GM18526 (cell line): Measurements from ENCODE around the gene OPALIN.

Experiments used
- POLR2A ChIP-seq: IDR thresholded peaks from 3 replicates; pipeline ENCODE4 v1.6.1; 2011; ENCODE audit not compliant: insufficient read length; ENCODE audit errors: extremely low read depth

OPALIN gene

GRCh38 chr10:96359616-96360015 is 814 bp upstream of the OPALIN start:
- no peak for TF ChIP-seq POLR2A

GRCh38 chr10:96357038-96357620 is 1.7 kb downstream of the OPALIN start:
- TF ChIP-seq POLR2A = no peak

GRCh38 chr10:96352582-96352981 is 6.2 kb downstream of the OPALIN start:
- TF ChIP-seq POLR2A = no peak

GRCh38 chr10:96352027-96352426 is 6.8 kb downstream of the OPALIN start:
- TF ChIP-seq POLR2A = no peak

DNA sequence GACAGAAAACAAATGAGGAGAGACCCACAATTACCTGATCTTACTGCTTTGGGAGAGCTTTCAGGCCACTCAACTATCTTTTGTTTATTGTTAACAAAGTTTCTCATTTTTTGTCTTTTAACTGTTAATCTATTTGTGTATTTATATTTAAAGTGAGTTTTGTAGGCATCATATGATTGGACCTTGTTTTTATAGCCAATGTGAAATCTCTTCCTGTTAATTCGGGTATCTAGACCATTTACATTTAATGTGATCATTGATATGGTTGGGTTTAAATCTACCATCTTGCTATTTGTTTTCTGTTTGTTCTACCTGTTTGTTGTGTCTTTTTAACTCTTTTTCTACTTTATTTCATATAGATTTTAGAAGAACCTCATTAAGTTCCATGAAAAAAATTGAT is 12.5 kb downstream of the OPALIN start:
- no peak for TF ChIP-seq POLR2A

GRCh38 chr10:96345222-96345621 is 13.6 kb downstream of the OPALIN start:
- no peak for TF ChIP-seq POLR2A

GRCh38 chr10:96344178-96344577 is 14.6 kb downstream of the OPALIN start:
- no peak for TF ChIP-seq POLR2A

GRCh38 chr10:96342402-96342801 is 16.4 kb downstream of the OPALIN start:
- TF ChIP-seq POLR2A = no peak

GRCh38 chr10:96341219-96342182 is 17.3 kb downstream of the OPALIN start:
- no peak for TF ChIP-seq POLR2A

DNA sequence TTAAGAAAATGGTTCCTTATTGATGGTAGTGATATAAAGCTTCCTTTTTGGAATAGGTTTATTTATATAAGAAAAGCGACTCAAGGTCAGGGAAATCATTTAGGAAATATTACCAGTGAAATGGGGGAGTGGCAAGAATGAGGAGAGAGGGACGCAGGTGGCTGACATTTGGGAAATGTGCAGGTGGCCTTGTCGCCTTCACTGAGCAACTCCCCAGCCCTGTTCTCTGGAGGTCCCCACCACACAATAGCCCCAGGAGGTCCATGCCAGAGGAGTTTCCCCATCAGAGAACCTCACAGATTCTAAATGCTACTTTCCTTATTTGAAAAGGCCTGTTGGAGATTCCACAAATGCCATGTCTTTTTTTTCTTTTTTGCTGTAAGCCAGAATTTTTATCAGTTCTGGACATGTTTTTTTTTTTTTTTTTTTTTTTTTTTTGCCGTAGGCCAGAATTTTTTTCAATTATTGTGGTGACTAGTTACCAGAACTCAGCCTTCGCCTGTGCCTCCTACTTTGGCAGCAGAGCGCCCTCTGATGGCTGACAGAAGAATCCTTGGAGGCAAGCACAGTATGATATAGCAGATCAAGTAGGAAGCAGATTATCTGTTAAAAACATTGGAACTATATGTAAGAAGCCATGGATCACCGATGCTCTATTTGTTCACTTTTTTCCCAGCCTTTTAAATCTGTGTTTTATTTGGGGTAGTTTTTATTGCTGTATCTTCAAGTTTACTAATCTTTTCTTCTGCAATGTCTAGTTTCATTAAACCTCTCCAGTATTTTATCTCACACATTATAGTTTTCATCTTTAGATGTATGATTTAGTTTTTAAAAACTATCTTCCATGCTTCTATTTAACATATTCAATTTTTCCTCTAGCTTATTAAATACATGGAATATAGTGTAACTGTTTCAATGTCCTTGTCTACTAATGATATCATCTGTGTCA is 18.6 kb downstream of the OPALIN start:
- no peak for TF ChIP-seq POLR2A

DNA sequence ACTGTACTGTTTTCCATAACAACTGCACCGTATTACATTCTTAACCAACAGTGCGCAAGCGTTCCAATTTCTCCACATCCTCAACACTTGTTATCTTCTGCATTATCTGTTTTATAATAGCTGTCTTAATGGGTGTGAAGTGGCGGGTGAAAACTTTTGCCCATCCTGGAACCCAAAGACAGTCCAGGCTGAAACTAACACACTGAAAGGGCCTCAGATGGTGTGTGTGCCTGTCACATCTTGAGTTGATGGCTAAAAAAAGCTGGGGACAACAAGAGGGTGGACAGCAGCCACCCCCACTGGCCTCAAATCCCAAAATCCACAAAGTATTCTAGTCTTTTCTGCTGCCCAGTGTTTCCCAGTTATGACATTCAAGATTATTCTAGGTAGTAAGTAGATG is 19.4 kb downstream of the OPALIN start:
- no peak for TF ChIP-seq POLR2A

GRCh38 chr10:96338279-96338925 is 20.4 kb downstream of the OPALIN start:
- no peak for TF ChIP-seq POLR2A

GRCh38 chr10:96337106-96337505 is 21.7 kb downstream of the OPALIN start:
- TF ChIP-seq POLR2A = no peak

- TF ChIP-seq POLR2A = no peak
Measured at GRCh38 chr10:96334616-96335526, 23.9 kb downstream of the OPALIN start.
